ENCODE measurements around the gene RALBP1. TPM values are rescaled to one million over a fixed set of nuclear protein-coding genes. Genes with fewer than 3 reads are reported as not detected.
A peak's percentile ranks its signal among the peaks of the same experiment; 100 is the strongest.

RALBP1 gene
- total RNA-seq, 1 donor from 2014 or later, result 83.5 TPM

- no peak for DNase-seq (ENCODE audit: low read depth)
Measured at GRCh38 chr18:9547782-9548181, 72.5 kb downstream of the RALBP1 start.

GRCh38 chr18:9549405-9549804, 74.1 kb downstream of the RALBP1 start:
- DNase-seq (ENCODE audit: low read depth), result no peak

- DNase-seq (ENCODE audit: low read depth), result no peak
Measured at GRCh38 chr18:9550429-9550828, 75.1 kb downstream of the RALBP1 start.

DNA sequence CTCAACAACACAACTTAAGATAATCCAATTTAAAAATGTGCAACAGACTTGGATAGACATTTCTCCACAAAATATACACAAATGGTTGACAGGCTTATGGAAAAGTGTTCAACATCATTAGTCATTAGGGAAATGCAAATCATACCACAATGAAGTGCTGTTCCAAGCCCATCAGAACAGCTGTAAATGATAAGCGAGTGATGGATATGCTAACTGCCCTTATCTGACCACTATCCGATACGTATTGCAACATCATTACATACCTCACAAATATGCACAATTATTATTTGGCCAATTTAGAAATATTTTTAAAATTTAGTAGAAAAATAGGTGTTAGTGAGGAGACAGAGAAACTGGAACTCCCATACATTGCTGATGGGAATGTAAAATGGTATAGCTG, 76.9 kb downstream of the RALBP1 start:
- no peak for DNase-seq (ENCODE audit: low read depth)

DNA sequence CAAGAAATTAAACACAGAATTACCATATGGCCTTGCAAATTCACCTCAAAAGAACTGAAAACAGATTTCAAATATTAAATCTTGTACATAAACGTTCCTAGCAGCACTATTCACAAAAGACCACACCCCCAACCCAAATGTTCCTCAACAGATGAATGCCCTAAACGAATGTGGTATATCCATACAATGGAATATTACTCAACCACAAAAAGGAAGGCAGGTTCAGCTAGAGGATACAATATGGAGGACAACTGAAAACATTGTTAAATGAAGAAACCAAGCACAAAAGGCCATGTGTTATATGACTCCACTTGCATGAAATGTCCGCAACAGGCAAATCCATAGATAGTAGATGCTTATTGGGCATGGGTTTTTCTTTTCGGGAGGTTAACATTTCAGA, 77.3 kb downstream of the RALBP1 start:
- DNase-seq (ENCODE audit: low read depth), result no peak

- DNase-seq (ENCODE audit: low read depth), result no peak
Measured at GRCh38 chr18:9557250-9557943, 82.1 kb downstream of the RALBP1 start.

DNA sequence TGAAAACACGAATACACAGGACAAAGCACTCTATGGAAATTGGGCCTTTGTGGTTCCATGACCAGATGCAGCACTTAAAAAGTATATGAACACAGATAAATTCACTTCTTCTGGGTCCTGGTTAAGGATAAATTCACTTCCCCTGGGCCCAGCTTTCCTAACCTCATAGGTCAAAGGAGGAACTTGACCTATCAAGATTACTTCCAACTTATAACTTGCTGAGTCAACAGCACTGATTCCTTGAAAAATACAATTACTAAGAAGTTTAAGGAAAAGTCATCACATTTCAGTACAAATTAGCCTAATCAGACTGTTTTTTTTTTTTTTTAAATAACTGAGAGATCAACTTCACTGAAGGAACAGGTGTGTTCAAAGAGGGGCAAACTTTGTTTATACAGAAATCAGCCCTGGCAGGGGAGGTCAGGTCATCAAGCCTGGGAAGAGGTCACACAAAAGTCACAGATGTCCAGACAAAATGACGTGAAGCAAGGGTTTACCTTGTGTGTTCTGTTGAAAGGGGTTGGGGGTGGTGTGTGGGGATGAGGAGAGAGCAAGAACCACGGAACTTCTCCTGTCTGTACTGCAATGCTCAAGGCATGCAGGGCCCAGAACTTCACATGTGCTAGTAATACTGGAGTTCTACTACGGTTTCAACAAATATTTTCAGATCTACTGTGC, 83.2 kb downstream of the RALBP1 start:
- DNase-seq (ENCODE audit: low read depth), result no peak

- DNase-seq (ENCODE audit: low read depth), result no peak
Measured at GRCh38 chr18:9559253-9559652, 83.9 kb downstream of the RALBP1 start.

GRCh38 chr18:9561759-9562158, 86.4 kb downstream of the RALBP1 start:
- DNase-seq (ENCODE audit: low read depth), result no peak

DNA sequence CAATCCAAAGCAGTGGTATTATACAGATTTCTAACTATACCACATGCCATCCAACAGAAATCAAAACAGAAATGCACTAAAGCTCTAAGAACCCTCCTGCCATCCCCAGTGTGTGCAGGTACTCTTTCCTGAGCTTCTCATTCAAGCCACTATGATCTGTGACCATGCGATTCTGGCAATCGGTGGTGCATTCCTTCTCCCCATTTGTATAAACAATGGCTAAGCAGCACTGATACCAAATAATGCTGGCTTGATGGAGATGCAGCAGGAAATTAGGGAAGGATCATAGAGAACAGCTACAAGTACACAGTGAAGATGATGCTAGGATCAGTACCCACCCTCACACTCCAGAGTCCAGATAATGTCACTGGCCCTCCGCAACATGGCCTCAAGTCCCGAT, 87.3 kb downstream of the RALBP1 start:
- no peak for DNase-seq (ENCODE audit: low read depth)

- DNase-seq (ENCODE audit: low read depth), result no peak
Measured at GRCh38 chr18:9563331-9563730, 88.0 kb downstream of the RALBP1 start.

DNA sequence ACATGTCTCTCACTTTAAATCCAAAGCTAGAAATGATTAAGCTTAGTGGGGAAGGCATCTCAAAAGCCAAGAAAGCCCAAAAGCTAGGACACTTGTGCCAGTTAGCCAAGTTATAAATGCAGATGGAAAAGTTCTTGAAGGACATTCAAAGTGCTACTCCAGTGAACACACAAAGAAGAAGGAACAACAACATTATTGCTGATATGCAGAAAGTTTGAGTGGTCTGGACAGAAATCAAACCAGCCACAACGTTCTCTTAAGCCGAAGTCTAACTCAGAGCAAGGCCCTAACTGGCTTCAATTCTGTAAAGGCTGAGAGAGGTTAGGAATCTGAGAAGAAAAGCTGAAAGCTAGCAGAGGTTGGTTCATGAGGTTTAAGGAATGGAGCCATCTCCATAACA, 90.1 kb downstream of the RALBP1 start:
- no peak for DNase-seq (ENCODE audit: low read depth)

- DNase-seq (ENCODE audit: low read depth), result no peak
Measured at GRCh38 chr18:9568186-9568585, 92.9 kb downstream of the RALBP1 start.

GRCh38 chr18:9569178-9569577, 93.9 kb downstream of the RALBP1 start:
- no peak for DNase-seq (ENCODE audit: low read depth)

DNA sequence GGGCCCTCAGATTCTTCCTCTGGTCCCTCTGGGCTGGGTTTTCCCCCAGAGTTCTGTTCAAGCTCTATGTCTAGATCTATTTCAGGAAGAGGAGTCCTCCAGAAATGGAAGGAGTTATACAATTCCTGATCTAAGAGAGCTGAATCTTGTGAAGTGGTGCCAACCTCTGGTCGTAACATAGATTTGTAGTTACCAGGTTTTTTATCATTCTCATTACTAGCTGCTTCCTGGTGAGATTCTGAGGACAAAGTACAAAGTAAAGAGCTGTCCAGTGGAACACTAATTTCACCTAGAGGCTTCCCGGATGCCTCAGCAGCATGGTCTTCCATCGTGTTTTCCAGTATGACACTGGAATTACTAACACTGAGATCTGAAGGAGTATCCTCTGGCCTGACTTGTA, 94.9 kb downstream of the RALBP1 start:
- no peak for DNase-seq (ENCODE audit: low read depth)

DNA sequence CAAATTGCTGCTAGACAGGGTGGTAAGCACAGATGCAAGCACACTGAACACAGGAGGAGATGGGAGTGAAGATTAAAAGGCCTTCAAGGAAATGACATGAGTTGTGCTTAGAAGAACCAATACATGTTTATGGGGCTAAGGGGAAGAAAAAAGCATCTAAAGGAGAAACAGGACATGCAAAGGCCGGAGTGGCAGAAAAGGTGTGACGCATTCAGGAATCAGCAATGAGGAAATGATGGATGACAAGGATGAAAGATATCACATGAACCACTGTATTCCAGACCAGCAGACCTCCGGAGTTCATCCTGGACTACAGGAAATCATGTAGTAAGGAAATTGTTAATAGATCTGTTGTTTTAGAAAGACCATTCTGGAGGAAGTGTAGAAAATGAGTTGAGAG, 96.2 kb downstream of the RALBP1 start:
- DNase-seq (ENCODE audit: low read depth), result no peak

- no peak for DNase-seq (ENCODE audit: low read depth)
Measured at GRCh38 chr18:9574473-9575115, 99.3 kb downstream of the RALBP1 start.

DNA sequence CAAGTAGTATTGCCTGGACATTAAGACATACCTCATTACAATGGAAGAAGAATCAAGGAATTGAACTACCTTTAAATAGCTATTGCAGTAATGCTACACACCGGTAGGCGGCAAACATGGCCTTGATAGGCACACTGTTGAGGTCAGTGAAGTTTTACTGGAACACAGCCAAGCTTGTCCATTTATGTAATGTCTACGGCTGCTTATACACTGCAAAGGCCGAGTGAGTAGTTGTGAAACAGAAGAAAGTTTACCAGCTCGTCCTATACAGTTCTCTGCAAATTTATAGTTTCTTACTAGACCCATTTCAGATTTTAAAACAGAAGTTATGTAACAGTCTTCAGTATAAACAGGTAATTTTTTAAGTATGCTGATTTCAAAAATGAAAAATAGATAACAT, 100.2 kb downstream of the RALBP1 start:
- peak; percentile 89 for DNase-seq (ENCODE audit: low read depth)

DNA sequence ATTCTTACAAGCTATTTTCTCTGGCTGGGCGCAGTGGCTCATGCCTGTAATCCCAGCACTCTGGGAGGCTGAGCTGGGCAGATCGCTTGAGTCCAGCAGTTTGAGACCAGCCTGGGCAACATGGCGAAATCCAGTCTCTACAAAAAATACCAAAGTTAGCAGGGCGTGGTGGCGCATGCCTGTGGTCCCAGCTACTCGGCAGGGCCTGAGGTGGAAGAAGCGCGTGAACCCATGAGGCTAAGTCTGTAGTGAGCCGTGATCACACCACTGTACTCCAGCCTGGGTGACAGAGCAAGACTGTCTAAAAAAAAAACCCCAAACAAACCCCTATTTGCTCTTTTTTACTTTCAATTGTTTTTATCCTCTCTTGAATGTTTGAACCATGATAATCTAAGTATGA, 102.0 kb downstream of the RALBP1 start:
- peak; percentile 53 for DNase-seq (ENCODE audit: low read depth)

GRCh38 chr18:9578306-9578705, 103.0 kb downstream of the RALBP1 start:
- no peak for DNase-seq (ENCODE audit: low read depth)

GRCh38 chr18:9581667-9582066, 106.4 kb downstream of the RALBP1 start:
- no peak for DNase-seq (ENCODE audit: low read depth)

DNA sequence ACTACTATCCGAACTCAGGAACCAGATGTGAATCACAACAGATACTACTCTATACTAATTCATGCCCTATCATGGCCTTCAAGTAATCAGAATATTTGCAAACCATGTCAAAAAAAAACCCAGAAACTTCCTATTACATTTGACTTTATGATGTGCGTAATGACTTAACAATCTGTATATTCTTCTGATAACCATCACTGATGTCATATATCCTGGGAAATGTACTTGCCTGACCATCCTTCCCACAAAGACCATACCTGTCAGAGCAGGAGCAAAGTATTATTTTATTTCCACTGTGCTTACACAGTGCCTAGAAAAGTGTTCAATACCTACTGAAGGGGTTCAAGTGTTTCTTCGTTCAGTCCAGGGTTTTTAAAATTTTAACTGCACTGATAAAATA, 111.5 kb downstream of the RALBP1 start:
- DNase-seq (ENCODE audit: low read depth), result no peak
